ENCODE results near the gene ZYG11B. TPM values are rescaled to one million over a fixed set of nuclear protein-coding genes. Genes with fewer than 3 reads are reported as not detected.

The ZYG11B gene
- total and polyA plus RNA-seq, 2 of the 13 experiments (the other 11 are each of a cell fraction or from before 2014, with no cell fraction given) = 6.9 to 17.9 TPM

DNA sequence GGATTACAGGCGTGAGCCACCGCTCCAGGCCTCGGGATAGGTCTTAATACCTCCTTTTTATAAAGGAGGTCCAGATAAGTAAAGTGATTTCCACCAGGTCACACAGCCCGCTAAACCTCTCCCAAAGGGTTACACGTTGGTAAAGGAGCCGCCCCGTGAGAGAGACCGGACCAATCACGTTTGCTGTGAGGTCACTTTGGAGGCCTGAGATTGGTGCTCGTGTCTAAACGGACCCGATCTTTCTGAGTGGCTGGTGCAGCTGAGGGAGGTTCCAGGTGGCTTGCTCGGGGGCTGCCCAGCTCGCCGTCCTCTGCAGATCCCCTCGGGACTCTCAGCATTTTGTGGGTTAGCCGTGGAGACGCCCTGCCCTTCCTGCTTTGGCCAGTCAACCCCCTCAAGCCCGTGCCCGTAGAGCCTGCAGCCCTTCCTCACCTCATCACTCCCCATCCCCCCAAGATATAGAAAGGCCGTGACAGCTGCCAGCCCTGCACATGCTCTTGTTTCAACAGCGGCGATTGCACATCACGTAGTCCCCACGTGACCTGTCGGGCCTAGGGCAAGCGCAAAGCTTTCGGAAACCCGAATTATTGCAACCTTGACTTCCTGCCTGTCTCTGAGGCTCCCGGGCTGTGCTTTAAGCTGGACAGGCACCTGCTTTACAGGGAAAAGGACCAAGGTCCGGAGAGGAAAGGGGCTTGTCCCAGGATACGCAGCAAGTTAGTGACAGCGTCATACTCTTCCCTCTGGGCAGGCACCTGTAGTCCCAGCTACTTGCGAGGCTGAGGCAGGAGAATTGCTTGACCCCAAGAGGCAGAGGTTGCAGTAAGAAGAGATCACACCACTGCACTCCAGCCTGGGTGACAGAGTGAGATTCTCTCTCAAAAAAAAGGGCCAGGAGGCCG lies 23.1 kb upstream of the ZYG11B start (continued):
- no peak for TF ChIP-seq ZNF577 (CRISPR knock-in tag; IDR thresholded peaks at IDR 0.05; ENCODE audit: borderline replicate concordance, low read depth)
- TF ChIP-seq ZNF749 (CRISPR knock-in tag; IDR thresholded peaks at IDR 0.05; ENCODE audit: borderline replicate concordance) = peak; percentile 77; the same call in 1 of the 2 replicates
- no peak for TF ChIP-seq RELA (CRISPR knock-in tag; IDR thresholded peaks at IDR 0.05)
- no peak for TF ChIP-seq AGO1 (IDR thresholded peaks at IDR 0.05; ENCODE audit: low read depth, low read length, poor library complexity, severe bottlenecking)
- TF ChIP-seq, protein P1, sequence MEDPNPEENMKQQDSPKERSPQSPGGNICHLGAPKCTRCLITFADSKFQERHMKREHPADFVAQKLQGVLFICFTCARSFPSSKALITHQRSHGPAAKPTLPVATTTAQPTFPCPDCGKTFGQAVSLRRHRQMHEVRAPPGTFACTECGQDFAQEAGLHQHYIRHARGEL (CRISPR knock-in tag; IDR thresholded peaks at IDR 0.05) = 0 out of 2 replicates have a peak, but pooled peaks have one; percentile 42
- peak; percentile 94 for TF ChIP-seq KLF6 (CRISPR knock-in tag; IDR thresholded peaks at IDR 0.05)
- TF ChIP-seq ZNF691 (CRISPR knock-in tag; IDR thresholded peaks at IDR 0.05; ENCODE audit: borderline replicate concordance, low read depth) = peak; percentile 82; the same call in 1 of the 2 replicates
- TF ChIP-seq MED1 (CRISPR knock-in tag; IDR thresholded peaks at IDR 0.05) = peak; percentile 78; the same call in 1 of the 2 replicates
- peak; percentile 70; the same call in 1 of the 2 replicates for TF ChIP-seq HINFP (CRISPR knock-in tag; IDR thresholded peaks at IDR 0.05; ENCODE audit: low read depth)
- TF ChIP-seq ZNF253 (CRISPR knock-in tag; IDR thresholded peaks at IDR 0.05; ENCODE audit: borderline replicate concordance) = peak; percentile 85; the same call in 1 of the 2 replicates
- peak; percentile 90 for TF ChIP-seq DMAP1 (CRISPR knock-in tag; IDR thresholded peaks at IDR 0.05)
- TF ChIP-seq ZNF776 (CRISPR knock-in tag; IDR thresholded peaks at IDR 0.05) = peak; percentile 52; the same call in 1 of the 2 replicates
- TF ChIP-seq SOX6 (IDR thresholded peaks at IDR 0.05) = no peak
- TF ChIP-seq SOX6 (CRISPR knock-in tag; IDR thresholded peaks at IDR 0.05) = peak; percentile 80
- TF ChIP-seq NFYB (CRISPR knock-in tag; IDR thresholded peaks at IDR 0.05) = peak; percentile 85
- TF ChIP-seq MTF2 (CRISPR knock-in tag; IDR thresholded peaks at IDR 0.05; ENCODE audit: borderline replicate concordance) = peak; percentile 85; the same call in 1 of the 2 replicates
- TF ChIP-seq SMARCE1 (IDR thresholded peaks at IDR 0.05; ENCODE audit: borderline replicate concordance) = no peak
- TF ChIP-seq MYC (CRISPR knock-in tag; IDR thresholded peaks at IDR 0.05; ENCODE audit: borderline replicate concordance) = peak; percentile 96; the same call in 1 of the 2 replicates
- TF ChIP-seq ZNF484 (CRISPR knock-in tag; IDR thresholded peaks at IDR 0.05; ENCODE audit: borderline replicate concordance, low read depth) = no peak
- peak; percentile 53; the same call in 1 of the 2 replicates for TF ChIP-seq MEF2D (CRISPR knock-in tag; IDR thresholded peaks at IDR 0.05)
- no peak for TF ChIP-seq DNMT1 (CRISPR knock-in tag; IDR thresholded peaks at IDR 0.05)
- TF ChIP-seq, protein P2, sequence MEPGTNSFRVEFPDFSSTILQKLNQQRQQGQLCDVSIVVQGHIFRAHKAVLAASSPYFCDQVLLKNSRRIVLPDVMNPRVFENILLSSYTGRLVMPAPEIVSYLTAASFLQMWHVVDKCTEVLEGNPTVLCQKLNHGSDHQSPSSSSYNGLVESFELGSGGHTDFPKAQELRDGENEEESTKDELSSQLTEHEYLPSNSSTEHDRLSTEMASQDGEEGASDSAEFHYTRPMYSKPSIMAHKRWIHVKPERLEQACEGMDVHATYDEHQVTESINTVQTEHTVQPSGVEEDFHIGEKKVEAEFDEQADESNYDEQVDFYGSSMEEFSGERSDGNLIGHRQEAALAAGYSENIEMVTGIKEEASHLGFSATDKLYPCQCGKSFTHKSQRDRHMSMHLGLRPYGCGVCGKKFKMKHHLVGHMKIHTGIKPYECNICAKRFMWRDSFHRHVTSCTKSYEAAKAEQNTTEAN (CRISPR knock-in tag; conservative IDR thresholded peaks at IDR 0.05) = peak; percentile 64; the same call in 1 of the 2 replicates
- peak; percentile 76; the same call in 1 of the 2 replicates for TF ChIP-seq NCOA1 (CRISPR knock-in tag; IDR thresholded peaks at IDR 0.05)
- TF ChIP-seq ZSCAN21 (CRISPR knock-in tag; IDR thresholded peaks at IDR 0.05; ENCODE audit: borderline replicate concordance) = peak; percentile 80; the same call in 1 of the 2 replicates
- no peak for TF ChIP-seq RORA (CRISPR knock-in tag; IDR thresholded peaks at IDR 0.05)
- TF ChIP-seq ZNF660 (CRISPR knock-in tag; IDR thresholded peaks at IDR 0.05; ENCODE audit: borderline replicate concordance, low read depth) = no peak

All from HepG2 (cell line).